Activated effector memory CD4-positive, alpha-beta T cell treated with anti-CD3 and anti-CD28 coated beads, Interleukin-2, amount 50 U/mL, for 16 hours (primary cell): Measurements from ENCODE around the gene ISLR2.

Experiments
- DNase-seq: peaks from one replicate; pipeline ENCODE4 v3.0.0-alpha.2; 2020

Gene ISLR2

DNA sequence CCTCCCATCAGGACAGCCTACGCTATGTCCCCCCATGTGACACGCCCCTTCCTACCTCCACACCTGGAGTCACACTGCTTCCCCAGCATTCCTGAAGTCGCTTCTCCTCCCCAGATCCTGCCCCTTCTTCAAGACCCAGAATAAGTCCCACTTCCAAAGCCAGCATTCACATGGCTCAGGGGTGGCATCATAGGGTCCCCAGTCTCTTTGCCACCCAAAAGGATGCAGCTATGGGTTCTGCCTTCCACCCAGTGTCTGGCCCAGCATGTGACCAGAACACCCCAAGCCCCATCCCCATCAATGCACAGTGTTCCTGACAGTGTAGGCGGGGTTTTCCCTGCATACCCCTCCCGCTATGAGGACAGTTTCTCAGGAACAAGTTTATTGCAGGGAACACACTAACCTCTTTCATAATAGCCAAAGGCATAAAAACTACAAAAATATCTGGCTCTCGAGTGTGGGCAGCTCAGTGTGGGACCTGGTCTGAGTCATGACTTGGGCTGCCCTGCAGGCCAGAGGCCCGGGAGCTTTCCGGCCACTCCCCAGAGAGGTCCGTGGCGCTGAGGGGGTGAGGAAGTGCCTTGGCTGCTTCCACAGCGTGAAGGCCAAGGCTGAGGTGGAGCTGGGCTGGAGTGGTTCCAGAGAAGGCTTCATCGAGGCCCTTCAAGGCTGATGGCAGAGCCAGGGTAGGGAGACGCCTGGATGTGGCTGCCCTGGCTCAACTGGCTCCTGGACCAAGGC lies 48.9 kb downstream of the ISLR2 start:
- no peak for DNase-seq

DNA sequence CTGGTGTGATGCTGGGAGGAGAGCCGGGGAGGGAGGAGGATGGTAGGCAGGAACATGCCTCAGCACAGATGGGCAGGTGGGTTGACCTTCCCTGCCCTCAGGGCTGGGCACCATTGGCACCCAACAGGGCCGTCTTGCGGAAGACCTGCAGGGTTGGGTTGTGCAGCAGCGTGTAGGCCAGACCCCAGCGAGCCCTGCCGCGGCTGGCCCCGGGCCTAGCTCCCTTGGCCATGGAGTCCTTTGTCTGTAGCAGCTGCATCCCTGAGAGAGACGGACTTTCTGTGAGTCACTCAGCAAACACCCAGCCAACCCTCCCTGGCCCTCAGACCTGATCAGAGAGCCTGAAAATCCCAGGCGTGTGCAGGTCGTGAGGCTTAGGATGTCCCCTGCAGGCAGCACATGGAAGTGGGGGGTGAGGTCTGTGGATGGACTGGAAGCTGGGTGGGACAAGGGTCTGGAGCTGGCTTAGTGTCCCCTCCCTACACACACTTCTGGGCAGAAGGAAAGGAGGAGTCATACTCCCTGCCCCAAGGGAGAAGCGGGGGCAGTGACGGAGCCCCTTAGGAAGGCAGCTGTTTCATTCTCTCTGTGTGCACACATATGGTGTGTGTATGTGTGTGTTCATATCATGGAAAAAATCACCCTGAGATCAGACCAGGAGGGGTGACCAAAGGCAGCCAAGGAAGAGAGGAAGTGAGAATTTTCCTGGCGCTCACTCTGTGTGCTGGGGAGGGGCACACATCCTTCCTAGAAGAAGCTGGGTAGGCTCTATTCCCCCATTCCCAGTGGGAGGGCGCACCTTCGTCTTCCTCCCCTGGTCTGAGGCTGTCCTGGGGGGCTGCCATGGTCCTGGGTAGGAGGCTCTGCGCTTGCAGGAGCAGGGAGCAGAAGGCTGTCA lies 49.8 kb downstream of the ISLR2 start:
- no peak for DNase-seq

DNA sequence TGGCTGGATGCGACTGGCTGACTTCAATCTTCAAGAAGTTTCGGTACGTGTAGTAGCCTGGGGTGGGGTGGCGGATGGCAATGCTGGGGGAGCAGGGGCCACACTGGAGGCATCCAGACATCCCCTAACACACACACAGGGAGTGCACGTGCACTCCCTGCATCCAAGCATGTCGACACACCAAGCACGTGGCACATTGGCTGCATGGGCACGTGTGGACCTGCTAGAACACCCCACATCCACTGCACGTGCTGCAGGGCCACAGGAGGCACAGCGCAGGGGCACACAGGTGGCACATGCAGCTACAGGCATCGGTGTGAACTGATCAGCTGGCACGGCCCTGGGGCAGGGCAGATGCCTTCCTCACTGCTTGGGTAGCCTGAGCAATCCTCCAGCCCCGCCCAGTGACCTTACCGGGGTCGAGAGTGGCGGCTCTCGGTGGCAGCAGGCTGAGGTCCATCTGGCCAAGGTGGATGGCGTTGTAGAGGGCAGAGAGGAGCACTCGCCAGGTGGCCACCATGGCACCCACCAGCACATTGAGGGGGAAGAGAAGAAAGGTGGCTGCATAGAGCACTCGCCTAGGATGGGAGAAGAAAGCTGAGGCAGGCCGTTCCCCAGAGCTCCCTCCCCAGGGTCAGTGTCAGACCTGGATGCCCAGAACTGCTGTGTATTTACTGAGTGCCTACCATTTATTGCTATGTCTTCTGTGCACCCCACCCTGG lies 50.7 kb downstream of the ISLR2 start:
- DNase-seq, result no peak

DNA sequence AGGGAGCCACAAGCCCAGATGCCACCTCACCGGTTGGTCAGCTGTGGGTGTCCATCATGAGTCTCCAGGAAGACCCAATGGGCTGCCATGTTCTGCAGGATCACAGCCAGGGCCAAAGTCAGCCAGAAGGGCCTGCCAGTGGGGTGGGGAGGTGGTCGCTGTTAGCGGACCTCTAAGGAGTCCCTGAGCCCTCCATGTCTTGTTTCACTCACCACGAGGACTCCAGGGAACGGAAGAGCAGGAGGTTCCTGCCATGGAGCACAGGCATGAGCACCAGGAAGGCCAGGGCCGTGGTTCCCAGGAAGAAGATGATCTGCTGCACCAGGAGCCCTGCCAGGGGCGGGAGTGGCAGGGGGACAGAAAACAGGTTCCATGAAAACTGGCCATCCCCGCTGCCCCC lies 51.7 kb downstream of the ISLR2 start:
- no peak for DNase-seq

DNA sequence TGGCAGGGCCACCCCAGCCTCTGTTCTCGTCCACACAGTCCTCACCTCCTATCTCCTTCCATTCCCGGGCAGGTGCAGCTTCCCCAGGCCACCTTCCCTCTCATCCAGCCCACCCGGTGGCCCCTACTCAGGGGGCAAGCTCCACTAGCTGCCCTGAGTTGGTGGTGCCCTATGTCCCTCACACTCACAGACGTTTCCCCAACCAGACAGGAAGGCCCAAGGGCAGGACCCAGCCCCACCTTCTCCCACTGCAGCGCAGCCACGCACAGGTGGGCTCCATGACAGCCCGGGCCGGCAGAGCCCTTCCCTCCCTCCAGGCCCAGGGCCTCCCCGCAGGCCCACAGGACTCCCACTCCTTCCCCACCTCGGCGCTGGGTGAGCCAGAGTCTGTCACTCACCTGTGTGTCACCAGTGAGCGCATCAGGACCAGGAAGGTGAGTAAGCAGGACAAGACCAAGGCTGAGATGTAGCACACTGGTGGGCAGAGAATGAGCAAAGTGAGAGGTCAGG lies 54.3 kb downstream of the ISLR2 start:
- no peak for DNase-seq

- no peak for DNase-seq
These were observed 55.4 kb downstream of the ISLR2 start for GRCh38 chr15:74185710-74186348.
